Measurements from ENCODE around the gene KLRF1. TPM values are rescaled to one million over a fixed set of nuclear protein-coding genes. Genes with fewer than 3 reads are reported as not detected.

Gene KLRF1
- total RNA-seq, 1 experiment from 2014 or later, result not detected

GRCh38 chr12:9808504-9808903 is 18.8 kb upstream of the KLRF1 start:
- H3K4me3 ChIP-seq (ENCODE audit: low read length), result no peak overlapping the region
- no peaks in the 10 kb centered on the region for H3K79me2 ChIP-seq (ENCODE audit: low read length)
- no peak overlapping the region for H2AFZ ChIP-seq (ENCODE audit: low read length)
- H3K4me2 ChIP-seq (ENCODE audit: low read length), result no peak overlapping the region
- H3K27me3 ChIP-seq (ENCODE audit: low read length), result peaks cover 41% of the 10 kb centered on the region
- H3K9ac ChIP-seq (ENCODE audit: low read length), result no peak overlapping the region
- ChIA-PET POLR2A (ENCODE audit: unreplicated experiment) (no interaction called here), CTCF (no interaction called here)
- H3K36me3 ChIP-seq (ENCODE audit: low read depth, low read length), result no peaks in the 10 kb centered on the region
- no peaks in the 10 kb centered on the region for H3F3A ChIP-seq (ENCODE audit: low read length, unreplicated experiment)
- DNase-seq (no peak), ATAC-seq (no peak)
- no TSS peak for BruUV-seq (replicated peaks)
- TF ChIP-seq EZH2 (IDR thresholded peaks at IDR 0.05; ENCODE audit: low read length, unreplicated experiment) (no peak), EZH2phosphoT487 (IDR thresholded peaks at IDR 0.05; ENCODE audit: borderline replicate concordance, low read length) (no peak)
- TF ChIP-seq, protein P1, sequence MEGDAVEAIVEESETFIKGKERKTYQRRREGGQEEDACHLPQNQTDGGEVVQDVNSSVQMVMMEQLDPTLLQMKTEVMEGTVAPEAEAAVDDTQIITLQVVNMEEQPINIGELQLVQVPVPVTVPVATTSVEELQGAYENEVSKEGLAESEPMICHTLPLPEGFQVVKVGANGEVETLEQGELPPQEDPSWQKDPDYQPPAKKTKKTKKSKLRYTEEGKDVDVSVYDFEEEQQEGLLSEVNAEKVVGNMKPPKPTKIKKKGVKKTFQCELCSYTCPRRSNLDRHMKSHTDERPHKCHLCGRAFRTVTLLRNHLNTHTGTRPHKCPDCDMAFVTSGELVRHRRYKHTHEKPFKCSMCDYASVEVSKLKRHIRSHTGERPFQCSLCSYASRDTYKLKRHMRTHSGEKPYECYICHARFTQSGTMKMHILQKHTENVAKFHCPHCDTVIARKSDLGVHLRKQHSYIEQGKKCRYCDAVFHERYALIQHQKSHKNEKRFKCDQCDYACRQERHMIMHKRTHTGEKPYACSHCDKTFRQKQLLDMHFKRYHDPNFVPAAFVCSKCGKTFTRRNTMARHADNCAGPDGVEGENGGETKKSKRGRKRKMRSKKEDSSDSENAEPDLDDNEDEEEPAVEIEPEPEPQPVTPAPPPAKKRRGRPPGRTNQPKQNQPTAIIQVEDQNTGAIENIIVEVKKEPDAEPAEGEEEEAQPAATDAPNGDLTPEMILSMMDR (conservative IDR thresholded peaks at IDR 0.05; ENCODE audit: low read depth, low read length), result no peak
- H3K9me2 ChIP-seq (replicated peaks; ENCODE audit: low read length), result no peaks in the 10 kb centered on the region
- H3K4me1 ChIP-seq (ENCODE audit: insufficient read depth, low read length), result no peaks in the 10 kb centered on the region
- H3K9me3 ChIP-seq (ENCODE audit: low read length), result no peaks in the 10 kb centered on the region
- H4K20me1 ChIP-seq (ENCODE audit: low read length), result no peaks in the 10 kb centered on the region
- intact Hi-C loops (cut with micrococcal nuclease), result no loop called here
- no peak overlapping the region for H3K27ac ChIP-seq (ENCODE audit: low read length)

DNA sequence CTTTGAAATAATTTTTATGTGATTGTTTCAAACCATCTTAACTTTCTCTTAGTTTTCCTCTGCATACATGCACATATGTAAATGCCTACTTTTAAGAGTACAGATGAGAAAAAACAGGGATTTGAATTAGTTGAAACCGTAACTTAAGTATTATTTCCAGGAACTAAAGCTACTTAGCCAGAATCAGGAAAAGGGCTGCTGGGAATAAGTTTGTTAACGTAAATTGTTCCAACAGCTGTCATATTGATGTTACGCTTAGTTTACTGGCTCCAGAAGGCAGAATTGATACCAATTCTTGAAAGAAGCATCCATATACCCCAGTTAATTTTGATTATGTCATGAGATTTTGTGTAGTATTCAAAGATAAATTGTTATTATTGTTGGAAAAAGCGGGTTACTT is 17.9 kb upstream of the KLRF1 start:
- DNase-seq (no peak), ATAC-seq (no peak)
- ChIA-PET CTCF (no interaction called here), POLR2A (ENCODE audit: unreplicated experiment) (no interaction called here)
- no peak for TF ChIP-seq EZH2phosphoT487 (IDR thresholded peaks at IDR 0.05; ENCODE audit: borderline replicate concordance, low read length)
- no peak for TF ChIP-seq EZH2 (IDR thresholded peaks at IDR 0.05; ENCODE audit: low read length, unreplicated experiment)
- TF ChIP-seq, protein P1 (conservative IDR thresholded peaks at IDR 0.05; ENCODE audit: low read depth, low read length), result no peak
- H3K4me1 ChIP-seq (ENCODE audit: insufficient read depth, low read length), result no peaks in the 10 kb centered on the region
- no peaks in the 10 kb centered on the region for H3K79me2 ChIP-seq (ENCODE audit: low read length)
- H3K36me3 ChIP-seq (ENCODE audit: low read depth, low read length), result no peaks in the 10 kb centered on the region
- no peak overlapping the region for H3K4me3 ChIP-seq (ENCODE audit: low read length)
- no peaks in the 10 kb centered on the region for H3K9me3 ChIP-seq (ENCODE audit: low read length)
- no peaks in the 10 kb centered on the region for H4K20me1 ChIP-seq (ENCODE audit: low read length)
- H3K27ac ChIP-seq (ENCODE audit: low read length), result no peak overlapping the region
- H3K9me2 ChIP-seq (replicated peaks; ENCODE audit: low read length), result no peaks in the 10 kb centered on the region
- peaks cover 36% of the 10 kb centered on the region for H3K27me3 ChIP-seq (ENCODE audit: low read length)
- intact Hi-C loops (cut with micrococcal nuclease), result no loop called here
- H2AFZ ChIP-seq (ENCODE audit: low read length), result no peak overlapping the region
- no peak overlapping the region for H3K4me2 ChIP-seq (ENCODE audit: low read length)
- BruUV-seq (replicated peaks), result no TSS peak
- H3K9ac ChIP-seq (ENCODE audit: low read length), result no peak overlapping the region
- no peaks in the 10 kb centered on the region for H3F3A ChIP-seq (ENCODE audit: low read length, unreplicated experiment)

- TF ChIP-seq EZH2phosphoT487 (IDR thresholded peaks at IDR 0.05; ENCODE audit: borderline replicate concordance, low read length) (no peak), EZH2 (IDR thresholded peaks at IDR 0.05; ENCODE audit: low read length, unreplicated experiment) (no peak)
- TF ChIP-seq, protein P1 (conservative IDR thresholded peaks at IDR 0.05; ENCODE audit: low read depth, low read length), result no peak
- intact Hi-C loops (cut with micrococcal nuclease), result no loop called here
- DNase-seq (no peak), ATAC-seq (no peak)
- Histone ChIP-seq H3K9me2 (replicated peaks; ENCODE audit: low read length) (no peaks in the 10 kb centered on the region), H3K4me1 (ENCODE audit: insufficient read depth, low read length) (no peaks in the 10 kb centered on the region), H2AFZ (ENCODE audit: low read length) (no peak overlapping the region), H3K79me2 (ENCODE audit: low read length) (no peaks in the 10 kb centered on the region), H3K4me3 (ENCODE audit: low read length) (no peak overlapping the region), H3K4me2 (ENCODE audit: low read length) (no peak overlapping the region), H3F3A (ENCODE audit: low read length, unreplicated experiment) (no peaks in the 10 kb centered on the region), H3K36me3 (ENCODE audit: low read depth, low read length) (no peaks in the 10 kb centered on the region), H3K9ac (ENCODE audit: low read length) (no peak overlapping the region), H3K27ac (ENCODE audit: low read length) (no peak overlapping the region), H3K9me3 (ENCODE audit: low read length) (no peaks in the 10 kb centered on the region), H3K27me3 (ENCODE audit: low read length) (peaks cover 36% of the 10 kb centered on the region), H4K20me1 (ENCODE audit: low read length) (no peaks in the 10 kb centered on the region)
- ChIA-PET CTCF (no interaction called here), POLR2A (ENCODE audit: unreplicated experiment) (no interaction called here)
- BruUV-seq (replicated peaks), result no TSS peak
These were observed 17.4 kb upstream of the KLRF1 start for GRCh38 chr12:9809866-9810265.

Data from PC-3 (cell line).